Keratinocyte (primary cell): Measurements from ENCODE around the gene ANKHD1. TPM values are rescaled to one million over a fixed set of nuclear protein-coding genes. Genes with fewer than 3 reads are reported as not detected.

ENCODE experiments used
- DNase-seq: peaks from one replicate; pipeline ENCODE4 v3.0.0-alpha.2; 2011; ENCODE audit warnings: low read depth, missing footprints, low spot score
- FAIRE-seq: peaks from 2 replicates; lab custom pipeline; 2011; peaks lifted over from hg19 to GRCh38; lab: Jason Lieb, UNC
- H2AFZ ChIP-seq: 2 replicates; pipeline ENCODE4 v1.6.0; 2012; ENCODE audit warnings: low read length, control low read depth, inconsistent platforms; ENCODE audit not compliant: control insufficient read depth
- H3K27ac ChIP-seq: 2 replicates; pipeline ENCODE4 v1.5.1; 2011; ENCODE audit warnings: low read length; ENCODE audit not compliant: control insufficient read depth, insufficient read depth
- H3K27me3 ChIP-seq: 3 replicates; pipeline ENCODE4 v1.6.0; 2011; ENCODE audit warnings: low read length; ENCODE audit not compliant: control insufficient read depth, insufficient read depth; ENCODE audit errors: extremely low read depth
- H3K36me3 ChIP-seq, 2 experiments: 2 replicates in 1 of 2; 3 replicates in 1 of 2; pipeline ENCODE4 v1.5.1; 2011; ENCODE audit warnings: low read length in 2 of 2, mild to moderate bottlenecking in 1 of 2; ENCODE audit not compliant: control insufficient read depth in 2 of 2, insufficient read depth in 2 of 2; ENCODE audit errors: extremely low read depth in 1 of 2
- H3K4me1 ChIP-seq: 3 replicates; pipeline ENCODE4 v1.5.1; 2011; ENCODE audit warnings: low read length; ENCODE audit not compliant: control insufficient read depth, insufficient read depth; ENCODE audit errors: extremely low read depth
- H3K4me2 ChIP-seq: 3 replicates; pipeline ENCODE4 v1.6.0; 2011; ENCODE audit warnings: low read depth, low read length; ENCODE audit not compliant: control insufficient read depth, insufficient read depth; ENCODE audit errors: extremely low read depth
- H3K4me3 ChIP-seq, 3 experiments: fragments of 200-600 bp in 1 of 3; sonication (generic) in 1 of 3; 2 replicates in 2 of 3; 3 replicates in 1 of 3; pipeline ENCODE4 v1.5.1; 2011 to 2016; ENCODE audit warnings: low read length in 3 of 3, mild to moderate bottlenecking in 3 of 3, control low read depth in 2 of 3, inconsistent platforms in 1 of 3, low read depth in 1 of 3, mixed read lengths in 1 of 3, mixed run types in 1 of 3, moderate library complexity in 1 of 3; ENCODE audit not compliant: control insufficient read depth in 2 of 3, insufficient read depth in 2 of 3; ENCODE audit errors: extremely low read depth in 1 of 3
- H3K79me2 ChIP-seq: 2 replicates; pipeline ENCODE4 v1.6.0; 2012; ENCODE audit warnings: low read length; ENCODE audit not compliant: control insufficient read depth, insufficient read depth
- H3K9ac ChIP-seq: 3 replicates; pipeline ENCODE4 v1.6.0; 2011; ENCODE audit warnings: low read length; ENCODE audit not compliant: control insufficient read depth, insufficient read depth; ENCODE audit errors: extremely low read depth
- H3K9me1 ChIP-seq: 3 replicates; pipeline ENCODE4 v1.6.0; 2011; ENCODE audit warnings: low read length; ENCODE audit not compliant: control insufficient read depth, insufficient read depth; ENCODE audit errors: extremely low read depth
- H3K9me3 ChIP-seq: 2 replicates; pipeline ENCODE4 v1.5.1; 2012; ENCODE audit warnings: low read depth, low read length; ENCODE audit not compliant: control insufficient read depth
- H4K20me1 ChIP-seq: 3 replicates; pipeline ENCODE4 v1.6.0; 2011; ENCODE audit warnings: low read length; ENCODE audit not compliant: control insufficient read depth, insufficient read depth; ENCODE audit errors: extremely low read depth
- EZH2 ChIP-seq: IDR thresholded peaks from one replicate; pipeline ENCODE4 v1.6.1; 2012; ENCODE audit warnings: inconsistent platforms, mild to moderate bottlenecking, low read length, moderate library complexity
- dilution Hi-C: fragments of 300-500 bp; cut with MboI; formaldehyde crosslinking; loops from one replicate; pipeline ENCODE4 v1.7.0; 2020; ENCODE audit warnings: low sequenced_read_pairs; ENCODE audit not compliant: extremely low pct_ligation_motif_present
- polyA plus RNA-seq, 5 experiments: library from polyadenylated mRNA; depleted of rRNA in 3 of 5; stranded (reverse) in 3 of 5; stranded (forward) in 1 of 5; unstranded in 1 of 5; fragments of >200 nt; gene quantifications; 1 replicate in 1 of 5; 2 replicates in 3 of 5; 3 replicates in 1 of 5; pipeline versions ENCODE4 v1.2.1 to v1.2.3, GENCODE V29; 2011 to 2012; ENCODE audit warnings: missing spikeins in 2 of 5, low read depth in 1 of 5, low replicate concordance in 1 of 5
- TF ChIP-seq, protein P1 (sequence below), 3 experiments: IDR thresholded peaks in 1 of 3; conservative IDR thresholded peaks in 1 of 3; optimal IDR thresholded peaks in 1 of 3; 2 replicates in 2 of 3; 3 replicates in 1 of 3; pipeline versions ENCODE3 to v1.5.1; 2011; ENCODE audit warnings: low read length in 3 of 3, mild to moderate bottlenecking in 3 of 3, moderate library complexity in 2 of 3, control low read depth in 1 of 3, inconsistent platforms in 1 of 3; ENCODE audit not compliant: insufficient read depth in 2 of 3; ENCODE audit errors: extremely low read depth in 1 of 3

Gene ANKHD1
- polyA plus RNA-seq, 1 donor (not counting 4 experiments of a cell fraction or from before 2014, with no cell fraction given), result 65.9 TPM

DNA sequence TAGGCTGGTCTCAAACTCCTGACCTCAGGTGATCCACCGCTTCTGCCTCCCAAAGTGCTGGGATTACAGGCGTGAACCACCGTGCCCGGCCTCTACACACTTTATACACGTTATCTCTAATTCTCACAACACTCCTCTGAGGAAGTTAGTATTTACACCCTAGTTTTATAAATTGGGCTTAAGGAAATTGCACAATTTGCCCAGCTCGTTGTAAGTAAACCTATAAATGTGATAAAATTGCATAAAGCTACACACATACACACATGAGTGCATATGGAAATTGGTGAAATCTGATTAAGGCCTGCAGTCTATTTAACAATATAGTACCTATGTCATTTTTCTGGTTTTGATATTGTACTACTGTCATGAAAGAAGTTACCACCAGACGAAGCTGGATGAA lies 46.1 kb upstream of the ANKHD1 start:
- no peak overlapping the region for H3K9ac ChIP-seq
- no peak overlapping the region for H2AFZ ChIP-seq
- FAIRE-seq (no peak), DNase-seq (no peak)
- no peak overlapping the region for H3K4me3 ChIP-seq
- H3K27me3 ChIP-seq, result no peaks in the 10 kb centered on the region
- no peak overlapping the region for H3K27ac ChIP-seq
- no peaks in the 10 kb centered on the region for H3K79me2 ChIP-seq
- H3K36me3 ChIP-seq, result no peaks in the 10 kb centered on the region
- no peak for TF ChIP-seq EZH2
- TF ChIP-seq, protein P1, sequence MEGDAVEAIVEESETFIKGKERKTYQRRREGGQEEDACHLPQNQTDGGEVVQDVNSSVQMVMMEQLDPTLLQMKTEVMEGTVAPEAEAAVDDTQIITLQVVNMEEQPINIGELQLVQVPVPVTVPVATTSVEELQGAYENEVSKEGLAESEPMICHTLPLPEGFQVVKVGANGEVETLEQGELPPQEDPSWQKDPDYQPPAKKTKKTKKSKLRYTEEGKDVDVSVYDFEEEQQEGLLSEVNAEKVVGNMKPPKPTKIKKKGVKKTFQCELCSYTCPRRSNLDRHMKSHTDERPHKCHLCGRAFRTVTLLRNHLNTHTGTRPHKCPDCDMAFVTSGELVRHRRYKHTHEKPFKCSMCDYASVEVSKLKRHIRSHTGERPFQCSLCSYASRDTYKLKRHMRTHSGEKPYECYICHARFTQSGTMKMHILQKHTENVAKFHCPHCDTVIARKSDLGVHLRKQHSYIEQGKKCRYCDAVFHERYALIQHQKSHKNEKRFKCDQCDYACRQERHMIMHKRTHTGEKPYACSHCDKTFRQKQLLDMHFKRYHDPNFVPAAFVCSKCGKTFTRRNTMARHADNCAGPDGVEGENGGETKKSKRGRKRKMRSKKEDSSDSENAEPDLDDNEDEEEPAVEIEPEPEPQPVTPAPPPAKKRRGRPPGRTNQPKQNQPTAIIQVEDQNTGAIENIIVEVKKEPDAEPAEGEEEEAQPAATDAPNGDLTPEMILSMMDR (optimal IDR thresholded peaks at IDR 0.05 in 1 of 3, IDR thresholded peaks at IDR 0.05 in 1 of 3, conservative IDR thresholded peaks at IDR 0.05 in 1 of 3; ENCODE audit: extremely low read depth in 1 of 3, insufficient read depth in 2 of 3, low read length in 3 of 3), result no peak
- peaks cover 10% of the 10 kb centered on the region for H3K4me1 ChIP-seq
- no peaks in the 10 kb centered on the region for H3K9me3 ChIP-seq
- no peak overlapping the region for H3K4me2 ChIP-seq
- no peaks in the 10 kb centered on the region for H4K20me1 ChIP-seq
- no peaks in the 10 kb centered on the region for H3K9me1 ChIP-seq
- dilution Hi-C loops, result no loop called here

DNA sequence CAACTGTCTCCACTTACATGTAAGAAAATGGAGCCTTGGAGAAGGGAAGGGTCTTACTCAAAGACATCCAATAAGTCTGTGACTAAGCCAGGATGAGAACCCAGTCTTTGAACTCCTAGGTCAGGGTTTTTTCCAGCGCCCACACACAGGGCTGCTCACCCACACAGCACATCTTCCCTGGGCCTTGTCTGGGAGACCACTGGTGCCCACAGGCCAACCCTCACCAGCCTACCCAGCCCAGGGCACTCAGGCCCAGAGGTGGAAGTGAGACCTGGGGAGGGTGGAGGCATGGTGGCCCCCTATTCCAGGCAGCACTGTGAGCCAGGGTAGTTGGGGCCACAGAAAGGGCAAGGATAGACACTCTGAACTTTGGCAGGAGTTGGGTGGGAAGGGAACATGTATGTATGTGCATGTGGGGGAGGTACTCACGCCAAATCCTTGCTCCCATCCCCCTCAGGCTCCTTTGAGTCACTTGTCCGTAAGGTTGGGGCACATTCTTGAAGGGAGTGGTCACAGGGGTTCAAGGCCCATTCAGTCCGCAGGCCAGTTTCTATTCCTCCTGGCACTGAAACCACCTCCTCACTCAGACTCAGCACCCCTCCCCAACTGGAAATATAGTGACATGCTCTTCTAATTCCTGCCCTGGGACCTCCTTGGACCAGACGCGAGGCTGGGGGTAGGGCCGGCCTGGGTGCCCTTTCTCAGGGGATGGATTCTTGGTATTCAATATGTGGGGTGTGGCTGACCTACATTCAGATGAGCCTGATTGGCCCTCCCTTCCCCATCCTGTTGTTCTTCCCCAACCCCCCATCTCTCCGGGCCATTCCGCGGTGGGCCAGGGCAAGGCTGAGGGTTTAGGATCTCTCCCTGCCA lies 44.5 kb upstream of the ANKHD1 start:
- no peaks in the 10 kb centered on the region for H3K9me1 ChIP-seq
- FAIRE-seq (no peak), DNase-seq (no peak)
- H3K4me3 ChIP-seq, result no peak overlapping the region
- H3K4me2 ChIP-seq, result no peak overlapping the region
- H3K79me2 ChIP-seq, result no peaks in the 10 kb centered on the region
- H3K9me3 ChIP-seq, result no peaks in the 10 kb centered on the region
- H3K27ac ChIP-seq, result no peak overlapping the region
- dilution Hi-C loops, result no loop called here
- H3K36me3 ChIP-seq, result no peaks in the 10 kb centered on the region
- H3K4me1 ChIP-seq, result peaks cover 8% of the 10 kb centered on the region
- TF ChIP-seq EZH2, result no peak
- TF ChIP-seq, protein P1 (optimal IDR thresholded peaks at IDR 0.05 in 1 of 3, IDR thresholded peaks at IDR 0.05 in 1 of 3, conservative IDR thresholded peaks at IDR 0.05 in 1 of 3; ENCODE audit: extremely low read depth in 1 of 3, insufficient read depth in 2 of 3, low read length in 3 of 3), result no peak
- no peaks in the 10 kb centered on the region for H4K20me1 ChIP-seq
- no peak overlapping the region for H3K9ac ChIP-seq
- no peaks in the 10 kb centered on the region for H3K27me3 ChIP-seq
- H2AFZ ChIP-seq, result no peak overlapping the region
